ENCODE data around the gene SKIC2.
"Not testable (repeated sequence)": the region's sequence is repeated elsewhere in the genome, so short reads cannot be mapped to it uniquely, and the experiment has no call there.

DNA sequence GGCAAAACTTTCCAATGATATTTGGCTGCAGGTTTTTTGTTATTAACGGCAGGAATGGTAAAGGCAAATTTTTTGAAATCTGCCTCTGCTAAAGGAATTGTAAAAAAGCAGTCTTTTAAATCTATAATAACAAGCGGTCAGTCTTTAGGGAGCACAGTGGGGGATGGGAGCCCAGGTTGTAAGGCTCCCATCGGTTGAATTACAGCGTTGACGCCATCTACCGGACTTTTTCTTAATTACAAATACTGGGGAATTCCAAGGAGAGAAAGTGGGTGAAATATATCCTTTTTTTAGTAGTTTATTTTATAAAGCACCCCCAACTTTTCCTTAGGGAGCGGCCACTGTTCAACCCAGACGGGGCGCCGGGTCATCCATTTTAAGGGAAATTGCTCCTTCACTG is 30.4 kb downstream of the SKIC2 start:
- not testable (repeated sequence) for TF ChIP-seq EZH2 (IDR thresholded peaks at IDR 0.05; ENCODE audit: insufficient read depth, poor library complexity, severe bottlenecking); EZH2phosphoT487 (IDR thresholded peaks at IDR 0.05; ENCODE audit: insufficient read depth, low read depth)

All from GM23248 (cell line).